TTC549 (cell line): Measurements from ENCODE around the gene TNIP1.

Experiments used
- FAIRE-seq: peaks from 2 replicates; lab custom pipeline; 2012; peaks lifted over from hg19 to GRCh38; lab: Jason Lieb, UNC

The TNIP1 gene

DNA sequence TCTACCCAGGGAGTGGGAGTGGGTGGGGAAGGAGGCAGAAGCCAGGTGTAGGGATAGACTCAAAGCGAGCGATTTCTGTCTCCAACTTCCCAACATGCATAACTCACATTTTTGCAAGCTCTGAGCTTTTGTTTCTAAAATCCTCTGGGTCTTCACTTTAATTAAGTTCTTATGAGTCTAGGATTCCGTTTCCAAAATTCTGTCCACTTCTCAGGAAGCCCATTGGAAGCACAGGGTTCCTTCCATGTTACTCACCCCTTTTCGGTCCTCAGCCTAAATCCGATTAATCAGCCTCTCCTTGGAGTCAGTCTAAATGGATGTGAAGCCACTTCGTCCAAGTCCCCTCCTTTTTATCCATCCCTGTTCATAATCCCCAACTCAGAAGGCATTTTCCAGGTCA lies 59.1 kb downstream of the TNIP1 start:
- no peak for FAIRE-seq

- no peak for FAIRE-seq
Measured at GRCh38 chr5:151020304-151021110, 60.3 kb downstream of the TNIP1 start, which contains the start of gene GPX3. TSS of gene GPX3 (plus strand) at chr5:151020591. CDS start at chr5:151020655, 64 bp downstream.

- FAIRE-seq, result no peak
Measured at GRCh38 chr5:151019331-151019730, 61.5 kb downstream of the TNIP1 start.

GRCh38 chr5:151018846-151019245 lies 62.0 kb downstream of the TNIP1 start:
- no peak for FAIRE-seq

GRCh38 chr5:151017897-151018296 lies 62.9 kb downstream of the TNIP1 start:
- no peak for FAIRE-seq

GRCh38 chr5:151016700-151017099 lies 64.1 kb downstream of the TNIP1 start:
- FAIRE-seq, result no peak

DNA sequence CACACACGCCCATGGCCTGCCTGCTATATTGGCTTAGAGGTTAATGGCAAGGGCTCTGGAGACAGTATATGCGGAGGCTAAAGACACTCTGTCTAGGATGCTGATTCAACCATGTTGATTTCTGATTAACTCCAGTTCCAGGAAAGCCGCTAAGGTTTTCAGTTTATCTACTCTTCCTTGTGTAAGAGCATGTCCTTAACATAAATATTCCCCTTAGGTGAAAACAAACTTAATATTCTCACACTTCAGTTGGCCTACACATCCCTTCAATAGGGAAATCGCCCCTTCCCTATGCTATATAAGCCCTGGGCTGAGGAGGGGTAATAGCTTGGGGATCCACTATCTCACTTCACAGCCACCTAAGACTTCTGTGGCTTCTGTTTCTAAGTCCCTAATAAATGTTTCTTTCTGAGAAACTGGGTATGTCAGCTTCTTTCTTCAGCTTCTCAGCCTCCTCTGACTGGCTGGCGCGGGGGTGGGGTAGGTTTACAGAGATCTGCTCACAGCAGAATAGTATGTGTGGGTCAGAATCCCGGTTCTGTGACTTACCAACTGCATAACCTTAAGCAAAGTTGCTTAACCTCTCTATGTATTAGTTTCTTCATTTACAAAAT lies 64.8 kb downstream of the TNIP1 start:
- FAIRE-seq, result no peak

GRCh38 chr5:151014680-151015343 lies 66.0 kb downstream of the TNIP1 start:
- no peak for FAIRE-seq

DNA sequence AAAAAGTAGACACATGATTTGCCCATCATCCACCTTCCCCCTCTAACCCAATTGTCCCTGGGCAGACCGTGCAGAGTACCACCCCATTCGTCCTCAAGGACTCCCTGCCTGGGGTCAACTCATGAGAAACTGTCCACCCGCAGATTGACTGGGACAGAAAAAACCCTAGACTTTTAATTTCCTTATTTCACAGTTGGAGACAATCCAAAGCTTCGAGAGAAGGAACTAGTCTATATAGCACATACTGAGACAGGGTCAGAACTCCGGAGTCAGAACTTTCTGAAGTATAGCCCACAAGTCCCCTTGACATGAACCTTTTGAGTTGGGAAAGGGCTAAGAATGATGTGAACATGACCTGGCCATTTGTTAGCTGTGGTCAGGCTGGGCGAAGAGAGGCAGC lies 68.0 kb downstream of the TNIP1 start:
- no peak for FAIRE-seq

DNA sequence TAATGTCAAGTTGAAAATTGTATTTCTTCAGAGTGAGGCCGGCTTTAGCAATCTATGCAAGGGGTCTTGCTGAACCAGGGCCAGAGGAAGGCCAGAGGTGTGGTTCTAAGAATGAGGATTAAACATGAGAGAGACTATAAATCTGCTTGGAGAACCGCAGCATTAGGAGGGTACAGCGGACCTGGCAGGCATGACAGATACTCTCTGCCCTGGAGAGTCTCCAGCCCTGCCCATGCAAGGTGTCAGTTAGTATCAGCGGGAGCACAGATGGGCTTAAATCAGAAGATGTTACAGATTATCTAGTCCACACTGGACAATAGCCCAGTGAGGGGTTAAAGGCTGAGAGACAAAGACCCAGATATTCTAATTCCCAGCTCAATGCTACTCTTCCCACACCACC lies 71.9 kb downstream of the TNIP1 start:
- FAIRE-seq, result no peak

DNA sequence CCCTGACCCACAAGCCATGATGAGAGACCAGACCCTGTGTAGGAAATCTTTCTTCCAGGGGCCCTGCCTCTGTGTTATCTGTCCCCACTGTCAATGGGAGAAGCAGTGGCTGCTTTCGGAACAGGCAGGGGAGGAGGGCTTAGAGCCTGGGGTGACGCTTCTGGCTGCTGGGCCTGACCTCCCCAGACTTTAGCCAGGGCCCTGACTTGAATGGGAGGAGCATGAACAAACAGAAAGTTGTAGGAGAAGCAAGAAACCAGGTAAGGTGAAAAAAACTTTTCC lies 72.7 kb downstream of the TNIP1 start:
- no peak for FAIRE-seq

GRCh38 chr5:151007430-151008209 lies 73.2 kb downstream of the TNIP1 start:
- no peak for FAIRE-seq

- no peak for FAIRE-seq
Measured at GRCh38 chr5:151006704-151007334, 74.0 kb downstream of the TNIP1 start.

GRCh38 chr5:151005950-151006576 lies 74.8 kb downstream of the TNIP1 start:
- no peak for FAIRE-seq

DNA sequence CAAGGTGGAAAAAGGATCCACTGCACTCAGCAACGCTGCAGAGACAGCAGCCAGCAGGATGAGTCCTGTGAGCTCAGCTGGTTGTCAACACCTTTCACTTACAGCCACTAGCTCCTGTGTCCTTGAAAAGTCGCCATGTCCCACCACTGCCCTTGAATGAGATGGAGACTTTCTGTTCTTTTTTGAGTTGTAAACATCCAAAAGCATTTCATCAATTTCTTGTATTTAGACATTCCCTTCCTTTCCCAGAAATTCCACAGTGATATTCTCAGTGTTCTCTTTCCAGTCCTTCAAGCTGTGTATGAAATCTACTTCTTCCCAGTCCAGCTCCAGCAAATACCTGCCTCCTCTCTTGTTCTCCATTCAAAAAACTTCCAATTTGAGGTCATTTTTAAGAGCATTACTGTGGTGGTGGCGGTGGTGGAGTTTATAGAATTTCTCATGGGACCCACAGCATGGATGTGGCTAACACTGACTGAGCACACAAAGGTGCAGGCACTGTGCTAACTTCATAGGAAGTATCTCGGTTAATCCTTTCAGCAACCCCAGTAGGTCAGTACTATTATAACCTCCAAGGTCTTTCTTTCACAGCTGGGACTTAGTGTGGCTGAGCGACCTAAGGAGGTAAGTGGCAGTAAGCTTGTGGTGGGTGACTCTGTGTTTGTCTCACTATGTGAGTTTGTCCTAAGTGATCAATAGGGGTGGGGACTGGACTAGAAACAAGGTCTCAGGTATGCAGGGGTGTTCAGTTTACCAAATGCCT lies 75.5 kb downstream of the TNIP1 start:
- no peak for FAIRE-seq

DNA sequence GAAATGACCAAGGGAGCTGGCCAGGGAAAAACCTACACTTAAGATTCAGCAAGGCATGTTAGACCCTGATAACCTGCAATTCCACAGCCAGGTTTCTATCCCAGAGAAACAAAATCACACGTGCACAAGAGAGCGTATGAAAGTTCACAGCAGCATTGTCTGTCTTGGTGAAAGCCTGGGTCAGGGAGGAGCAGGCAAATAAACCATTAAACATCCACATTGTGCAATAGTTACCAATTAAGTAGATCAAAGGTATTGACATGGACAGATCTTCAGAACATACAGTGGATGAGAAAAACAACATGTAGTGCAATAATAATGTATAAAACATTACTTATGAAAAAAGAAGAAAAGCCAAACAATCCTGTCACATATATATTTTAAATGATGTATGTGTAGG lies 76.3 kb downstream of the TNIP1 start:
- FAIRE-seq, result no peak

- no peak for FAIRE-seq
Measured at GRCh38 chr5:151003503-151003860, 77.4 kb downstream of the TNIP1 start.

DNA sequence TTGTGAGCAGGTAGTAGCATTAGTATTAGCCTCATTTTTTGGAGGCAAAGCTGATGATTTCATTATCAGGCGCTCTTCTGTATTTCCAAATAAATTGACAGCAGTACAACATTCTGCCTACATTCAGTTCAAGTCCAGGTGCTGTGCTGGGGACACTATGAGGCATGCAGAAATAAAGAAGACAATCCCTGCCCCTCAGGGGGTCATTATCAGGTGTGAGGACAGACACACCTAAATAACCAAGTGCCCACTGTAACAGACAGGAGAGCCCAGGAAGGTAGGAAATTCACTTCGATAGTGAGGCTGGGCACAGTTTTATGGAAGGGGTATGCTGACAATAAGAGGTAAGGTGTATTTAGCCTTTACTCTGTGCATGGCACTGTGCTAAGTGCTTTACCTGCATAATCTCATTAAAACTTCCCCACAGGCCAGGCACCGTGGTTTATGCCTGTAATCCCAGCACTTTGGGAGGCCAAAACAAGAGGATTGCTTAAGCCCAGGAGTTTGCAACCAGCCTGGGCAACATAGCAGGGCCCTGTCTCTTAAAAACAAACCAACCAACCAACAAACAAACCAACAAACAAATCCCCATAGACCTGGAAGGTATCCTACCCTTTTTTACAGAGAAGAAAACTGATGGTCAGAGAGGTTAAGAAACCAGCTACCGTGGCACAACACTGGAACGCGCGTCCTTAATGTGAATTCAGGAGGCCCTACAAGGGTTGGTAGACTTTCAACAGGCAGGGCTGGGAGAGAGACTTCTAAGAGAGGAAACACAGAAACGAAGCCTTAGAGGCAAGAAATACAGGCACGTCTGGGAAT lies 77.9 kb downstream of the TNIP1 start:
- no peak for FAIRE-seq

DNA sequence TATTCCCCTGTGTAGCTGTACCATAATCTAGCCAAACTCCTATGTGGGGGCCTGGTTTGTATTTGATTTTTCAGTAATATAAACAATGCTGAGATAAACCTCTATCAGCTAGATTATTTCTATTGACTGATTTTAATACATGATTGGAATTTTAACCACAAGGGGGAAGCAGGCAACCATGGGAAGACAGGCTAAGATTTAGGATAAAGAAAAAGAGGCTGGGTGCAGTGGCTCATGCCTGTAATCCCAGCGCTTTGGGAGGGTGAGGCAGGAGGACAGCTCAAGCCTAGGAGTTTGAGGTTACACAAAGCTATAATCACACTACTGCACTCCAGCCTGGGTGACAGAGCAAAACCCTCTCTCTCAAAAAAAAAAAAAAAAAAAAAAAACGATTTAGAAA lies 78.6 kb downstream of the TNIP1 start:
- FAIRE-seq, result no peak

DNA sequence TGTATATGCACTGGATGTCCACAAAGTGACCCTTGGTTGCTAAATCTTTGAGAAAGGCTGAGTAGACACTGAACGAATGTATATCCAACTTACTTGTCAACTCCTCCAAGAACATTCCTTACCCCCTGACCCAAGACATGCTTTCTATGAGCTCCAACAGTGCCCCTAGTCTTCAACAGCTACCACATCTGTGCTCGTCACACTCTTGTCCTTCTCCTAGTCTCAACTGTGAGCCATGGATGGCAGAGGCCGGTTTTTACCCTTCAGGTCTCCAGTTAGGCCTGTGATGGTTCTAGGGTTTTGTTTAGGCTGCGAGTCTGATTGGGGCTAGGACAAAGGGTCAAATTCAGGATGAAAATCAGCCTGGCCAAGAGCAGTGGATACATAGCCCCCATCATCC lies 79.4 kb downstream of the TNIP1 start:
- no peak for FAIRE-seq
